Measurements from ENCODE around the gene SIGLEC6.

Gene SIGLEC6

GRCh38 chr19:51548891-51549305 is 17.4 kb upstream of the SIGLEC6 start:
- DNase-seq (ENCODE audit: low read depth), result no peak

- DNase-seq (ENCODE audit: low read depth), result no peak
These were observed 16.8 kb upstream of the SIGLEC6 start for GRCh38 chr19:51548213-51548651.

- no peak for DNase-seq (ENCODE audit: low read depth)
These were observed 16.1 kb upstream of the SIGLEC6 start for GRCh38 chr19:51547397-51548212.

- DNase-seq (ENCODE audit: low read depth), result peak; percentile 15
These were observed 15.4 kb upstream of the SIGLEC6 start for GRCh38 chr19:51546650-51547396.

GRCh38 chr19:51546107-51546649 is 14.7 kb upstream of the SIGLEC6 start:
- no peak for DNase-seq (ENCODE audit: low read depth)

GRCh38 chr19:51544038-51544437 is 12.6 kb upstream of the SIGLEC6 start:
- no peak for DNase-seq (ENCODE audit: low read depth)

GRCh38 chr19:51542699-51543098 is 11.2 kb upstream of the SIGLEC6 start:
- no peak for DNase-seq (ENCODE audit: low read depth)

GRCh38 chr19:51541458-51542357 is 10.2 kb upstream of the SIGLEC6 start:
- no peak for DNase-seq (ENCODE audit: low read depth)

- DNase-seq (ENCODE audit: low read depth), result no peak
These were observed 8.4 kb upstream of the SIGLEC6 start for GRCh38 chr19:51539821-51540366.

GRCh38 chr19:51535535-51535934 is 4.1 kb upstream of the SIGLEC6 start:
- DNase-seq (ENCODE audit: low read depth), result no peak

- DNase-seq (ENCODE audit: low read depth), result no peak
These were observed 854 bp downstream of the SIGLEC6 start for GRCh38 chr19:51530616-51531015.

- no peak for DNase-seq (ENCODE audit: low read depth)
These were observed 2.2 kb downstream of the SIGLEC6 start for GRCh38 chr19:51529301-51529700.

- DNase-seq (ENCODE audit: low read depth), result no peak
These were observed 5.8 kb downstream of the SIGLEC6 start for GRCh38 chr19:51525651-51526050.

- no peak for DNase-seq (ENCODE audit: low read depth)
These were observed 6.7 kb downstream of the SIGLEC6 start for GRCh38 chr19:51524666-51525264.

GRCh38 chr19:51521781-51522180 is 9.7 kb downstream of the SIGLEC6 start:
- no peak for DNase-seq (ENCODE audit: low read depth)

- DNase-seq (ENCODE audit: low read depth), result no peak
These were observed 10.1 kb downstream of the SIGLEC6 start for GRCh38 chr19:51521357-51521756.

- DNase-seq (ENCODE audit: low read depth), result no peak
These were observed 10.7 kb downstream of the SIGLEC6 start for GRCh38 chr19:51520728-51521127.

GRCh38 chr19:51514866-51515481 is 16.5 kb downstream of the SIGLEC6 start:
- peak; percentile 14 for DNase-seq (ENCODE audit: low read depth)

GRCh38 chr19:51513968-51514367 is 17.5 kb downstream of the SIGLEC6 start:
- no peak for DNase-seq (ENCODE audit: low read depth)

GRCh38 chr19:51511353-51511752 is 20.1 kb downstream of the SIGLEC6 start:
- no peak for DNase-seq (ENCODE audit: low read depth)

Data from non-pigmented ciliary epithelial cell (primary cell).